CD14-positive monocyte (primary cell): Measurements from ENCODE around the gene TGIF2. TPM values are rescaled to one million over a fixed set of nuclear protein-coding genes. Genes with fewer than 3 reads are reported as not detected.

ENCODE experiments used
- DNase-seq, 3 donors: peaks; one replicate each; pipeline ENCODE4 v3.0.0-alpha.2; 2011 to 2022
- H2AFZ ChIP-seq: 2 replicates; pipeline ENCODE4 v1.6.0; 2012; ENCODE audit warnings: mild to moderate bottlenecking, low read depth, low read length, inconsistent platforms; ENCODE audit not compliant: insufficient read depth, poor library complexity, severe bottlenecking
- H3K27ac ChIP-seq, 2 donors: 1 replicate in 1 of 2; 2 replicates in 1 of 2; pipeline ENCODE4 v1.5.1; 2012 to 2013; ENCODE audit warnings: low read length in 2 of 2, control low read depth in 1 of 2, inconsistent platforms in 1 of 2, low read depth in 1 of 2, mild to moderate bottlenecking in 1 of 2
- H3K27me3 ChIP-seq, 2 donors: one replicate each; pipeline versions ENCODE4 v1.6.0 to v1.6.1; 2011 to 2013; ENCODE audit warnings: low read length in 2 of 2; ENCODE audit not compliant: control insufficient read depth in 2 of 2, insufficient read depth in 2 of 2
- H3K36me3 ChIP-seq, 2 donors: replicated peaks in 1 of 2; 1 replicate in 1 of 2; 2 replicates in 1 of 2; pipeline versions ENCODE4 v1.5.1 to v1.6.1; 2012 to 2013; ENCODE audit warnings: low read length in 2 of 2, control low read depth in 1 of 2, inconsistent platforms in 1 of 2, mild to moderate bottlenecking in 1 of 2; ENCODE audit not compliant: insufficient read depth in 2 of 2, control insufficient read depth in 1 of 2
- H3K4me1 ChIP-seq, 2 donors: 1 replicate in 1 of 2; 2 replicates in 1 of 2; pipeline versions ENCODE4 v1.5.1 to v1.6.1; 2012 to 2013; ENCODE audit warnings: low read length in 2 of 2, control low read depth in 1 of 2, inconsistent platforms in 1 of 2, mild to moderate bottlenecking in 1 of 2, moderate library complexity in 1 of 2; ENCODE audit not compliant: insufficient read depth in 2 of 2, control insufficient read depth in 1 of 2
- H3K4me2 ChIP-seq: replicated peaks from 2 replicates; pipeline ENCODE3; 2012; ENCODE audit warnings: low read length, moderate library complexity, mild to moderate bottlenecking; ENCODE audit not compliant: poor library complexity, severe bottlenecking; ENCODE audit errors: extremely low read depth
- H3K4me3 ChIP-seq, 3 experiments: fragments of 200-600 bp in 1 of 3; sonication (generic) in 1 of 3; replicated peaks in 1 of 3; 1 replicate in 2 of 3; 2 replicates in 1 of 3; pipeline ENCODE4 v1.5.1; 2011 to 2013; ENCODE audit warnings: low read length in 3 of 3, mild to moderate bottlenecking in 3 of 3, control low read depth in 2 of 3, low read depth in 2 of 3, inconsistent platforms in 1 of 3, moderate library complexity in 1 of 3
- H3K79me2 ChIP-seq: 2 replicates; pipeline ENCODE4 v1.6.0; 2012; ENCODE audit warnings: mild to moderate bottlenecking, control low read depth, inconsistent platforms, low read length, moderate library complexity; ENCODE audit not compliant: insufficient read depth
- H3K9ac ChIP-seq: 2 replicates; pipeline ENCODE4 v1.6.0; 2017; ENCODE audit warnings: low read length, mild to moderate bottlenecking; ENCODE audit not compliant: insufficient read depth, poor library complexity, severe bottlenecking
- H3K9me3 ChIP-seq, 2 donors: replicated peaks in 1 of 2; 1 replicate in 1 of 2; 2 replicates in 1 of 2; pipeline versions ENCODE4 v1.5.1 to v1.6.1; 2012 to 2013; ENCODE audit warnings: low read length in 2 of 2, control low read depth in 1 of 2; ENCODE audit not compliant: control insufficient read depth in 1 of 2, insufficient read depth in 1 of 2
- H4K20me1 ChIP-seq: 2 replicates; pipeline ENCODE4 v1.6.0; 2012; ENCODE audit warnings: mild to moderate bottlenecking, low read length, control low read depth, moderate library complexity; ENCODE audit not compliant: insufficient read depth
- H3K27ac Mint-ChIP-seq, 7 donors: one replicate each; pipeline ENCODE4 v1.8.0; 2020; ENCODE audit warnings: mild to moderate bottlenecking in 7 of 7, mixed read lengths in 7 of 7, moderate library complexity in 6 of 7, inconsistent platforms in 2 of 7
- H3K27me3 Mint-ChIP-seq, 3 donors: one replicate each; pipeline ENCODE4 v1.8.0; 2021 to 2022; ENCODE audit warnings: low read depth in 3 of 3, mild to moderate bottlenecking in 3 of 3, mixed read lengths in 3 of 3, moderate library complexity in 3 of 3, inconsistent platforms in 1 of 3
- H3K36me3 Mint-ChIP-seq, 2 donors: one replicate each; pipeline ENCODE4 v1.8.0; 2020; ENCODE audit warnings: mixed read lengths in 2 of 2, inconsistent platforms in 1 of 2, mild to moderate bottlenecking in 1 of 2
- H3K4me1 Mint-ChIP-seq: one replicate; pipeline ENCODE4 v1.8.0; 2020; ENCODE audit warnings: mild to moderate bottlenecking, mixed read lengths
- H3K4me3 Mint-ChIP-seq, 2 donors: one replicate each; pipeline ENCODE4 v1.8.0; 2020; ENCODE audit warnings: mild to moderate bottlenecking in 2 of 2, mixed read lengths in 2 of 2, moderate library complexity in 1 of 2
- H3K9me3 Mint-ChIP-seq, 7 donors: one replicate each; pipeline ENCODE4 v1.8.0; 2020 to 2022; ENCODE audit warnings: mixed read lengths in 7 of 7, mild to moderate bottlenecking in 6 of 7, moderate library complexity in 6 of 7, inconsistent platforms in 2 of 7
- WGBS: methylation state at CpG from one replicate; pipeline ENCODE4 v1.1.5; 2013; ENCODE audit warnings: missing lambda C conversion rate; ENCODE audit not compliant: insufficient coverage; 5-methylcytosine and 5-hydroxymethylcytosine counted together
- intact Hi-C, 2 donors: fragments of 100-400 bp; cut with micrococcal nuclease; formaldehyde crosslinking; loops; one replicate each; pipeline versions ENCODE4 v1.15.0 to v1.15.1; 2023
- polyA plus RNA-seq, 3 donors: library from polyadenylated mRNA; depleted of rRNA in 1 of 3; unstranded in 2 of 3; stranded (reverse) in 1 of 3; fragments of 300-500 nt in 2 of 3; fragments of >200 nt in 1 of 3; fragmentation: Illumina TruSeq in 2 of 3; gene quantifications; 1 replicate in 2 of 3; 2 replicates in 1 of 3; pipeline ENCODE4 v1.2.3, GENCODE V29; 2012 to 2021
- TF ChIP-seq, protein P1 (sequence below): fragments of 200-600 bp; IDR thresholded peaks from one replicate; pipeline ENCODE4 v1.8.0; 2022; ENCODE audit warnings: antibody characterized with exemption, mild to moderate bottlenecking

Gene TGIF2
- polyA plus RNA-seq, 3 donors: 11.0 to 15.9 (median 12.2) TPM

DNA sequence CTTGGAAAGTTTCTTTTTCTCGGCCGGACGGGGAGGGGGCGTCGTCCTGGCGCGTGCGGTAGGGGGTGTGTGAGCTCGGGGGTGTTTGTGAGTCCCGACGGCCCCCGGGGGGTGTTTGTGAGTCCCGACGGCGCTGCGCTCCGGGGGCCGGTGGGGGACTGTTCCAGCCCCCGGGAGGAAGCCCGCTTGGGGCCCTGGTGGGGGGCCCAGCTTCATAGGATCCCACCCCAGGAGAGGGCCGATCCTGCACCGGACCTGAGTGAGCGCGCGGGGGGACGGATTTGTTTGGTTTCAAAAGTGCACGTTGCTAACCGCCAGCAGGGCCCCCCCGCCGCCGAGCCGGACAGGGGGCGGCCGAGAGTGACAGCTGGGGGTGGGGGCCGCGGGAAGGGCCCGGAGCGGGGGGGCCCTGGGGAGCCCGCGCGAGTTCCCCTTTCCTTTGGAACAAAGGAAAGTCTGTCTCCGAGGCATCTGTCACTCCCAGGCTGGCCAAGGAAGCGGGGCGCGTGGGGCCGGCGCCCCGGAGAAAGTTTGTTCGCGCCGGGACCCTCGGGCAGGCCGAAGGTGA is 485 bp downstream of the TGIF2 start:
- H3K27me3 Mint-ChIP-seq: peaks cover 6 to 12% (median 7%) of the 10 kb centered on the region in 3 donors
- H3K27ac Mint-ChIP-seq: peak overlapping the region; percentile 76 to 90 (median 81)
- Histone ChIP-seq H3K9ac (peak overlapping the region; percentile 98), H3K4me3 (peak overlapping the region; percentile 82 to 97 (median 91)), H3K27ac (peak overlapping the region; percentile 96 to 97), H3K79me2 (peaks cover 44% of the 10 kb centered on the region), H3K9me3 (no peaks in the 10 kb centered on the region), H2AFZ (peak overlapping the region; percentile 31), H3K27me3 (peaks cover 0 to 3% of the 10 kb centered on the region in 2 donors), H4K20me1 (peaks cover 40% of the 10 kb centered on the region), H3K4me2 (peak overlapping the region; percentile 84), H3K4me1 (peaks cover 26 to 30% of the 10 kb centered on the region in 2 donors), H3K36me3 (peaks cover 6 to 11% of the 10 kb centered on the region in 2 donors)
- peak overlapping the region; percentile 77 to 98 for H3K4me3 Mint-ChIP-seq
- peaks cover 34% of the 10 kb centered on the region for H3K4me1 Mint-ChIP-seq
- intact Hi-C loops: loop anchor here (1.0 to 2.0 kb wide), 2 partner anchors 31 kb away; partner anchors contain the start of gene RAB5IF (in 2 of the 2)
- DNase-seq: peak; percentile 64 to 79 (median 70)
- H3K36me3 Mint-ChIP-seq: peaks cover 10 to 16% of the 10 kb centered on the region in 2 donors
- TF ChIP-seq, protein P1, sequence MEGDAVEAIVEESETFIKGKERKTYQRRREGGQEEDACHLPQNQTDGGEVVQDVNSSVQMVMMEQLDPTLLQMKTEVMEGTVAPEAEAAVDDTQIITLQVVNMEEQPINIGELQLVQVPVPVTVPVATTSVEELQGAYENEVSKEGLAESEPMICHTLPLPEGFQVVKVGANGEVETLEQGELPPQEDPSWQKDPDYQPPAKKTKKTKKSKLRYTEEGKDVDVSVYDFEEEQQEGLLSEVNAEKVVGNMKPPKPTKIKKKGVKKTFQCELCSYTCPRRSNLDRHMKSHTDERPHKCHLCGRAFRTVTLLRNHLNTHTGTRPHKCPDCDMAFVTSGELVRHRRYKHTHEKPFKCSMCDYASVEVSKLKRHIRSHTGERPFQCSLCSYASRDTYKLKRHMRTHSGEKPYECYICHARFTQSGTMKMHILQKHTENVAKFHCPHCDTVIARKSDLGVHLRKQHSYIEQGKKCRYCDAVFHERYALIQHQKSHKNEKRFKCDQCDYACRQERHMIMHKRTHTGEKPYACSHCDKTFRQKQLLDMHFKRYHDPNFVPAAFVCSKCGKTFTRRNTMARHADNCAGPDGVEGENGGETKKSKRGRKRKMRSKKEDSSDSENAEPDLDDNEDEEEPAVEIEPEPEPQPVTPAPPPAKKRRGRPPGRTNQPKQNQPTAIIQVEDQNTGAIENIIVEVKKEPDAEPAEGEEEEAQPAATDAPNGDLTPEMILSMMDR: no peak
- WGBS: under 1% methylated on average over 39 of the region's 53 CpGs
- no peaks in the 10 kb centered on the region for H3K9me3 Mint-ChIP-seq

DNA sequence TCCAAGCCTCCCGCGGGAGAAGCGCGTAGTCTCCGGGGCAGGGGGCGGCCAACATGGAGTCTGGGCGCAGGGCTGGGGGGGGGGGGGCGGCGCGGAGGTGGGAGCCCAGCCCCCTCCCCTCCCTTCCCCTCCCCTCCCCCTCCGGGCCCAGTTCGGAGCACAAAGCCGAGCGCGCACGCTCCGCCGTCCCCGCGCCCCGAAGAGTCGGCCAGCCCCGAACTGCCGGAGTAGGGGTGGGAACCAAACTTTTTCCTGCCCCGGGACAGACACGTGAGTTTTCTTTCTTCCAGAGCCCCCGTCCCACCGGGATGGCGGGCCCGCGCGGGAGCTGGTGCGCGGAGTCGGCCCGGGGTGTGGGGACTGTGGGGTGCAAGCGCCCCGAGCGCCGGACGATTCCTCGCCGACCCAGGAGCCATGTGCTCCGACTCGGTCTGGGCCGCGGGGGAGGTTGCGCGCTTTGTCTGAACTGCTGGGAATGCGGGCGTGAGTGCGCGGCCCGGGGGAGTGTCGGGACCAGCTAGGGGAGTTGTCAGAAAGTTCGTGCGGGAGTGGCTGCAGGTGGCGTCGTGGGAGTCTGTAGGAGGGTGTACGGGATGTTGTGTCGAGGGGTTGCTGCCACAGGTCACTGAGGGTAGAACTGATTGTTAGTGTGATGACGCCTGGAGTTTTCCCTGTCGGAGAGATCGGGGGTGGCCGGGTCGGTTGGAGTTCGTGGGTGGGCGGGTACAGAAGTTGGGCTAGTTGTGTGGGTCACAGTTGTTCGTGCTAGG is 1.2 kb downstream of the TGIF2 start:
- Mint-ChIP-seq H3K4me3 (peak overlapping the region; percentile 98 to 100), H3K27ac (peak overlapping the region; percentile 81 to 95 (median 89)), H3K9me3 (no peaks in the 10 kb centered on the region), H3K4me1 (peaks cover 34% of the 10 kb centered on the region), H3K36me3 (peaks cover 16 to 22% of the 10 kb centered on the region in 2 donors), H3K27me3 (peaks cover 6 to 12% (median 7%) of the 10 kb centered on the region in 3 donors)
- Histone ChIP-seq H3K36me3 (peaks cover 12 to 18% of the 10 kb centered on the region in 2 donors), H3K27me3 (peaks cover 0 to 3% of the 10 kb centered on the region in 2 donors), H3K79me2 (peaks cover 46% of the 10 kb centered on the region), H3K4me1 (peaks cover 26 to 30% of the 10 kb centered on the region in 2 donors), H3K9ac (peak overlapping the region; percentile 98), H3K9me3 (no peaks in the 10 kb centered on the region), H3K4me3 (peak overlapping the region; percentile 82 to 97 (median 91)), H4K20me1 (peaks cover 44% of the 10 kb centered on the region), H2AFZ (peak overlapping the region; percentile 31), H3K4me2 (peak overlapping the region; percentile 84), H3K27ac (peak overlapping the region; percentile 96 to 97)
- intact Hi-C loops: loop anchor here in 1 of 2 donors (2.0 kb wide), 1 partner anchor 30 kb away; the partner anchor contains the start of gene RAB5IF
- TF ChIP-seq, protein P1: no peak
- WGBS: under 1% methylated on average over 58 of the region's 69 CpGs
- DNase-seq: peak in 2 of 3 donors; percentile 26 to 31
